ENCODE data around the gene FXYD5. TPM values are rescaled to one million over a fixed set of nuclear protein-coding genes. Genes with fewer than 3 reads are reported as not detected.
A peak's percentile ranks its signal among the peaks of the same experiment; 100 is the strongest.

Gene FXYD5
- total and polyA plus RNA-seq, 9 of the 15 experiments (the other 6 are each of a cell fraction or from before 2014, with no cell fraction given) = 104 to 537 (median 174) TPM

DNA sequence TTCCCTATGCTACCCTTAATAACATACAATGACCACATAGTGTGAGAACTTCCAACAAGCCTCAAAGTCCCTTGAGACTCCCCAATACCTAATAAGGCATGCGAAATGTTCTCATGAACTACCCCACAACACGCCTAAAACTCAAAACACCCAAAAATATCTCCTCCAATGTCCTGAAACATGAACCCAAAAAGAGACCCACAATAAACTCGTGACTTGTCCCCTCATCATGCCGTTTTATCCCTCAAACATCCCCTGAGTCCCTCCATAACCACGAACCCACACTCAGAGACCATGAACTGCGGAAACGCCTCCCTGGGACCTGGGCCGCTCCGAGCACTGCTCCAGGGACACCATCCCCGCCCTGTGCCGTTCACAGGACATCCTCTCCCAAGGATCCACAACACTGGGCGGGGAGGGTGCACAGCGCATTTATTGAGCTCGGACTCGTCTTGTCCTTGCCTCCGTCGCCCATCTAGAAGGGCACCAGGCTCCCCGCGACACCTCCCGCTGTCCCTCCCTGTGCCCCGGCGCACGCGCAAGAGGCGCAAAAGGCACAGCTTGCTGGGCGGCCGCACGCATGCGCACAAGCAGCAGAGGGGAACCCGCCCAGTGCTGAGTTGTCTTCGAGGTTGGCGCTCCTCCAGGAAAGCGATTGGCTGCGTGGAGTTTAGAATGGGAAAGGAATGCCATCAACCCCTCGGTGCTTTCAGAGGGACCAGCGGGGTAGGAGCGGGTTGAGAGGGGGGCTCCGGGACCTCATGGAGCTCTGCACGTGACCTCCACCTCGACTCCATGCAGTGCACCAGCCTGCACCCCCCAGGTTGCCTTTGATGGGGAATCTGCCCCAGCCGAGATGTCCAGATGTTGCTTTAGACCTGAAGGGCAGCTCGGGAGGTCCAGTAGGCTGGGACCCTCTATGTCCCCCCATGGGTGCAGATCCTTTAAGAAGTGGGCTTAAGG is 30.2 kb upstream of the FXYD5 start (continued):
- TF ChIP-seq, protein P1, sequence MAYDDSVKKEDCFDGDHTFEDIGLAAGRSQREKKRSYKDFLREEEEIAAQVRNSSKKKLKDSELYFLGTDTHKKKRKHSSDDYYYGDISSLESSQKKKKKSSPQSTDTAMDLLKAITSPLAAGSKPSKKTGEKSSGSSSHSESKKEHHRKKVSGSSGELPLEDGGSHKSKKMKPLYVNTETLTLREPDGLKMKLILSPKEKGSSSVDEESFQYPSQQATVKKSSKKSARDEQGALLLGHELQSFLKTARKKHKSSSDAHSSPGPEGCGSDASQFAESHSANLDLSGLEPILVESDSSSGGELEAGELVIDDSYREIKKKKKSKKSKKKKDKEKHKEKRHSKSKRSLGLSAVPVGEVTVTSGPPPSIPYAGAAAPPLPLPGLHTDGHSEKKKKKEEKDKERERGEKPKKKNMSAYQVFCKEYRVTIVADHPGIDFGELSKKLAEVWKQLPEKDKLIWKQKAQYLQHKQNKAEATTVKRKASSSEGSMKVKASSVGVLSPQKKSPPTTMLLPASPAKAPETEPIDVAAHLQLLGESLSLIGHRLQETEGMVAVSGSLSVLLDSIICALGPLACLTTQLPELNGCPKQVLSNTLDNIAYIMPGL (CRISPR knock-in tag; IDR thresholded peaks at IDR 0.05) = no peak
- TF ChIP-seq, protein P2, sequence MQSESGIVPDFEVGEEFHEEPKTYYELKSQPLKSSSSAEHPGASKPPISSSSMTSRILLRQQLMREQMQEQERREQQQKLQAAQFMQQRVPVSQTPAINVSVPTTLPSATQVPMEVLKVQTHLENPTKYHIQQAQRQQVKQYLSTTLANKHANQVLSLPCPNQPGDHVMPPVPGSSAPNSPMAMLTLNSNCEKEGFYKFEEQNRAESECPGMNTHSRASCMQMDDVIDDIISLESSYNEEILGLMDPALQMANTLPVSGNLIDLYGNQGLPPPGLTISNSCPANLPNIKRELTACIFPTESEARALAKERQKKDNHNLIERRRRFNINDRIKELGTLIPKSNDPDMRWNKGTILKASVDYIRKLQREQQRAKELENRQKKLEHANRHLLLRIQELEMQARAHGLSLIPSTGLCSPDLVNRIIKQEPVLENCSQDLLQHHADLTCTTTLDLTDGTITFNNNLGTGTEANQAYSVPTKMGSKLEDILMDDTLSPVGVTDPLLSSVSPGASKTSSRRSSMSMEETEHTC (IDR thresholded peaks at IDR 0.05) = no peak
- TF ChIP-seq ZNF133 (CRISPR knock-in tag; IDR thresholded peaks at IDR 0.05) = no peak
- TF ChIP-seq, protein P3, sequence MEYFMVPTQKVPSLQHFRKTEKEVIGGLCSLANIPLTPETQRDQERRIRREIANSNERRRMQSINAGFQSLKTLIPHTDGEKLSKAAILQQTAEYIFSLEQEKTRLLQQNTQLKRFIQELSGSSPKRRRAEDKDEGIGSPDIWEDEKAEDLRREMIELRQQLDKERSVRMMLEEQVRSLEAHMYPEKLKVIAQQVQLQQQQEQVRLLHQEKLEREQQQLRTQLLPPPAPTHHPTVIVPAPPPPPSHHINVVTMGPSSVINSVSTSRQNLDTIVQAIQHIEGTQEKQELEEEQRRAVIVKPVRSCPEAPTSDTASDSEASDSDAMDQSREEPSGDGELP (CRISPR knock-in tag; IDR thresholded peaks at IDR 0.05; ENCODE audit: borderline replicate concordance) = no peak; the same call in 1 of the 2 replicates
- no peak for TF ChIP-seq HDAC6 (IDR thresholded peaks at IDR 0.05; ENCODE audit: low read depth, low read length)
- TF ChIP-seq TBP (optimal IDR thresholded peaks at IDR 0.05; ENCODE audit: low read depth, low read length) = no peak
- TF ChIP-seq LARP7 (IDR thresholded peaks at IDR 0.05) = no peak
- TF ChIP-seq ZNF766 (CRISPR knock-in tag; conservative IDR thresholded peaks at IDR 0.05) = no peak
- no peak for TF ChIP-seq ZNF146 (CRISPR knock-in tag; IDR thresholded peaks at IDR 0.05; ENCODE audit: unreplicated experiment)
- no peak for TF ChIP-seq ZNF124 (CRISPR knock-in tag; IDR thresholded peaks at IDR 0.05)
- no peak for TF ChIP-seq NFE2L1 (tag; IDR thresholded peaks at IDR 0.05; ENCODE audit: borderline replicate concordance, low read depth)
- TF ChIP-seq, protein P4, sequence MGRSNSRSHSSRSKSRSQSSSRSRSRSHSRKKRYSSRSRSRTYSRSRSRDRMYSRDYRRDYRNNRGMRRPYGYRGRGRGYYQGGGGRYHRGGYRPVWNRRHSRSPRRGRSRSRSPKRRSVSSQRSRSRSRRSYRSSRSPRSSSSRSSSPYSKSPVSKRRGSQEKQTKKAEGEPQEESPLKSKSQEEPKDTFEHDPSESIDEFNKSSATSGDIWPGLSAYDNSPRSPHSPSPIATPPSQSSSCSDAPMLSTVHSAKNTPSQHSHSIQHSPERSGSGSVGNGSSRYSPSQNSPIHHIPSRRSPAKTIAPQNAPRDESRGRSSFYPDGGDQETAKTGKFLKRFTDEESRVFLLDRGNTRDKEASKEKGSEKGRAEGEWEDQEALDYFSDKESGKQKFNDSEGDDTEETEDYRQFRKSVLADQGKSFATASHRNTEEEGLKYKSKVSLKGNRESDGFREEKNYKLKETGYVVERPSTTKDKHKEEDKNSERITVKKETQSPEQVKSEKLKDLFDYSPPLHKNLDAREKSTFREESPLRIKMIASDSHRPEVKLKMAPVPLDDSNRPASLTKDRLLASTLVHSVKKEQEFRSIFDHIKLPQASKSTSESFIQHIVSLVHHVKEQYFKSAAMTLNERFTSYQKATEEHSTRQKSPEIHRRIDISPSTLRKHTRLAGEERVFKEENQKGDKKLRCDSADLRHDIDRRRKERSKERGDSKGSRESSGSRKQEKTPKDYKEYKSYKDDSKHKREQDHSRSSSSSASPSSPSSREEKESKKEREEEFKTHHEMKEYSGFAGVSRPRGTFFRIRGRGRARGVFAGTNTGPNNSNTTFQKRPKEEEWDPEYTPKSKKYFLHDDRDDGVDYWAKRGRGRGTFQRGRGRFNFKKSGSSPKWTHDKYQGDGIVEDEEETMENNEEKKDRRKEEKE (IDR thresholded peaks at IDR 0.05; ENCODE audit: borderline replicate concordance in 1 of 2, control insufficient read depth in 1 of 2, low read depth in 2 of 2, low read length in 1 of 2) = no peak
- 0 out of 3 replicates have a peak, but pooled peaks of 1 of the 2 experiments have one; percentile 47 for TF ChIP-seq CBX3 (IDR thresholded peaks at IDR 0.05; ENCODE audit: borderline replicate concordance in 1 of 2, low read length in 2 of 2)
- TF ChIP-seq TAF7 (tag; IDR thresholded peaks at IDR 0.05) = peak; percentile 21; the same call in 1 of the 2 replicates
- TF ChIP-seq TCF7 (IDR thresholded peaks at IDR 0.05; ENCODE audit: borderline replicate concordance) = no peak
- TF ChIP-seq SUPT5H (IDR thresholded peaks at IDR 0.05) = peak; percentile 82
- no peak for TF ChIP-seq SAFB2 (IDR thresholded peaks at IDR 0.05; ENCODE audit: borderline replicate concordance, low read depth, low read length, severe bottlenecking)
